Mammary epithelial cell (primary cell): Measurements from ENCODE around the gene SEC61G.

Experiments
- CTCF ChIP-seq, 2 donors: IDR thresholded peaks in 1 of 2; conservative IDR thresholded peaks in 1 of 2; 2 replicates each; pipeline ENCODE4 v1.5.1; 2011 to 2012; ENCODE audit warnings: inconsistent platforms in 2 of 2, low read length in 2 of 2, mild to moderate bottlenecking in 2 of 2, control low read depth in 1 of 2, low read depth in 1 of 2; ENCODE audit not compliant: insufficient read depth in 1 of 2; ENCODE audit errors: extremely low read depth in 1 of 2
- EZH2 ChIP-seq: IDR thresholded peaks from 2 replicates; pipeline ENCODE4 v1.6.1; 2012; ENCODE audit warnings: low read length, inconsistent platforms, borderline replicate concordance

- TF ChIP-seq CTCF (conservative IDR thresholded peaks at IDR 0.05 in 1 of 2, IDR thresholded peaks at IDR 0.05 in 1 of 2; ENCODE audit: extremely low read depth in 1 of 2, insufficient read depth in 1 of 2, low read depth in 1 of 2, low read length in 2 of 2) (no peak), EZH2 (no peak)
Observed at GRCh38 chr7:54782314-54782713, 23.3 kb upstream of the SEC61G start.
